GM21367 (cell line): ENCODE measurements around the gene PRDM15.

Experiments
- ATAC-seq: cut with Tn5 transposase; IDR thresholded peaks from one replicate; pipeline ENCODE4 v1.9.1; 2021; ENCODE audit not compliant: unreplicated experiment

The PRDM15 gene

GRCh38 chr21:41886328-41886727 lies 7.2 kb upstream of the PRDM15 start:
- no peak for ATAC-seq

- ATAC-seq, result no peak
Measured at GRCh38 chr21:41885341-41886024, 6.3 kb upstream of the PRDM15 start.

DNA sequence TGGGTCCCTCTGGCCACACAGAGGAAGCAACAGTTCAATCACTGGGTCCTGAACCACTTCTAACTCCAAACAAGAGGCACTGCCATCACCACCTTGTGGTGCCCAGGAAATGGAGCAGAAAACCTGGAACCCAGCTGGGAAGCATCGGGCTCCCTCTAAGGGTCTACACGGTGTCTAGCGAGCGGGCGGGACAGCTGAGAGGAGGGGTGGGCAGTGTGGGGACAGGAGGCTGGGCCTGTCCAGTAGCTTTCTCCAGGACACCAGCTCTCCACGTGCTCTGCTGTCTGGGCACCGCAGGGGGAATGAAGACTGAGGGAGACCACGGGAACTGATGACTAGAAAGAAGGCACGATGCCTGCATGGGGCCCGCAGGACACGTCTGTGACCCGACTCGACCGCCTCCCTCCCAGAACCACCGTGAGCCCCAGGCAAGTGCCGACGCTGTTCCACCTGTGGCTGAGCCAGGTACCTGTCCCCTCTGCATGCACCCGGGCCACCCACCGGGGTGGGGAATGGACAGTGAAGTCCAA lies 5.4 kb upstream of the PRDM15 start:
- no peak for ATAC-seq

DNA sequence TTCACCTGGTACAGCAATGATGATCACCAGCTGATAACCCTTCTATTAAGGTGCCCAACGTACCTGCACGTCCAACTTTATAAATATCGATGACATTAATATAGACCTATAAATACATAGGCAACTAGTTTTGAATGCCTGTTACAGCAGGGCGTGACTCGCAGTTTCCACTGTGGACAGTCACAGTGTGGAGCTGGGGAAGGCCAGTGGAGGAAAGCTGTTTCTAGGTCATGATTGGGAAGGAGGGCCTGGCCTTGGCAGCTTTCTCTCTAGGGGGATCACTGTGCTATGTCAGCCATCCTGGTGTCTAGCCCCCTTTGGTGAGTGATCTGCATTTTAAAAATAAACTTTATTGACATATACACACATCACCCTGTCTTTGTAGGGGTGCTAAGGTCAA lies 4.4 kb upstream of the PRDM15 start:
- ATAC-seq, result no peak

DNA sequence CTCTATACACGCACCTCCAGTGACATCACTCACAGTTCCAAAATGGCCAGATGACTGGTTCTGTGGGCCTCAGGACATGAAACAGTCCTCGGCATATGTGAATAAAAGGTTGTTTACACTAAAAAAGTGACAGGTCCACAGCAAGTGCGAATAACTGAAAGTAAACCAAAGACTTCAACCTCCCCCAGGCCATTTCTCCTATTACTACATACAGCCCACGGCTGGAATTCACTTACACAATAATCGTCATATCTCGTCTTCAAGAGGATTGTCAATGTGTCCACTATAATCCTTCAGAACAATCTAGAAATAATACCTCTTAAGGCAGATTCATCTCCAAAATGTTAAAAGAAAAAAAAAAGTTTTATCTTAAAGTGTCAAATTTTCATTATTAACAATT lies 1.9 kb upstream of the PRDM15 start:
- no peak for ATAC-seq

GRCh38 chr21:41880153-41880552 lies 1.0 kb upstream of the PRDM15 start:
- no peak for ATAC-seq

DNA sequence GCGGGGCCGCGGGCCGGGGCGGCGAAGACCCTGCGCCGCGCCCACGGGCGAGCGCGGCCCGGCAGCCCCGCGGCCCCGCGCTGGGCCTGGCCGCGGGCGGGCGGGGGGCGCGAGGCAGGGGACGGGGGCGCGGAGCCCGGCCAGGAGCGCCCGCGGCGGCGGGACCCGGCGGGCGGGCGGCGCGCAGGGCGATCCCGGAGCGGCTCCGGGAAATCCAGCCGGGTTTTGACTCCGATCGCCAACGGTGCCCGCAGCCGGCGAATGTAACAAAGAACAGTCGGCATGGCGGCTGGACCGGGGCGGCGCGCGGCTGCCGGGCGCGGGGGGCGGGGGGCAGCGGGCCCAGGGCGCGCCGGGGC lies 334 bp downstream of the PRDM15 start:
- ATAC-seq, result peak; percentile 49

DNA sequence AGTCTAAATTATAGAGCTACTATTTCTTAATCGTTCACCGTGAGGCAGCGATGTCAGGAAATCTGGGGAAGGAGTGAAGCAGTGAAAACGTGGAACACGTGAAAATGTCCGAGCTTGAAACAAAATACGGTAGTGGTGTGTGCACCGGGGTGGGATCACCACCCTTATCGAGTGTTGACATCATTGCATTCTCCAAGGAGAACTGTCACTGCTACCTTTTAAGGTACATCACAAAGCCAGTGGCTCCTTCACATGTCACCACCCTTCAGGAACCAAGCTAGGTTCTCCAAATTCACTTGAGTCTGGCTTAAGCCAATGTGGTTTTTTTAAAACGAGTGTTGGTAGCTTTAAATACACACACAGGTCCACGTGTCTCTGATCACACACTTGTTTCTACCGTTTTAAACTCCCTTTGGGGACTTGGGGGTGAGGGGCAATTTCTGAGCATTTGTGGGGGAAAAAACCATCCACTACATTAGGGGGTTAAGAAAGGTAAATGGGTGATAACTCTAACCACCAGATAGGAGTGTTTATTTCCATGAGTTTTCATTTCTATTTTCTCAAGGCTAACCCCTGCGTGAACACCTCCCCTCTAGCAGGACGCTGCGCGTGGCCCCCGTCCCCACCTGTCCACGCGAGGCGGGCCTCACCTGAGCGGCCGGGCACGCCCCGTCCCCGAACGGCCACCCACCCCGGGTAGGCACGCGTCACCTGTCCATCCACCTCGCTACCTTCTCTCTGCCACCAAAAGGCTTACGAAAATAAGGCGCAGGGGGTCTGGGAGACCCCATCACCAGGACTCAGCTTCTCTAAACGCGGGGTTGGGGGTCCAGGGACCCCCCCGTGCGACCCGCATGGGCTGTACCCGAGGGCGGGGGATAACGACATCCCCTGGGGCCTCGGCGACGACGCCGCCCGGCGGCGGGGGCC lies 978 bp downstream of the PRDM15 start:
- no peak for ATAC-seq

- ATAC-seq, result no peak
Measured at GRCh38 chr21:41876928-41877652, 2.1 kb downstream of the PRDM15 start.

DNA sequence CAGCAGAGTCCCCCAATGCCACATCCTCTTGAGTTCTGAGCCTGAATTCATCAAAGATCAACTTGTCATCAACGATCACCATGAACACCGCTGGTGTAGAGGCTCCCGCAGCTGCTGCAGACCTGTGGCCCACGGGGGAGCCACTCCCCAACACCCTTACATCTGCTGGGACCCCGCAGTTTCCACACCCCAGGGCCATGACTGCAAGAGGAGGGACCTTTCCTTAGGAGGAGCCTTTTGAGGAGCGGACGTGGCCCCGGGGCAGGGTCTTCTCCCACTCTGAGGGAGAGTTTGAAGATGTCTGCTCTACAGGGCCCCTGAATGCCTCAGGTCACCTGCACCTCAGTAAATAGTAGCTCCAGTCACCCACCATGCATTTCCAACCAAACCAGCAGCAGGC lies 2.7 kb downstream of the PRDM15 start:
- no peak for ATAC-seq

DNA sequence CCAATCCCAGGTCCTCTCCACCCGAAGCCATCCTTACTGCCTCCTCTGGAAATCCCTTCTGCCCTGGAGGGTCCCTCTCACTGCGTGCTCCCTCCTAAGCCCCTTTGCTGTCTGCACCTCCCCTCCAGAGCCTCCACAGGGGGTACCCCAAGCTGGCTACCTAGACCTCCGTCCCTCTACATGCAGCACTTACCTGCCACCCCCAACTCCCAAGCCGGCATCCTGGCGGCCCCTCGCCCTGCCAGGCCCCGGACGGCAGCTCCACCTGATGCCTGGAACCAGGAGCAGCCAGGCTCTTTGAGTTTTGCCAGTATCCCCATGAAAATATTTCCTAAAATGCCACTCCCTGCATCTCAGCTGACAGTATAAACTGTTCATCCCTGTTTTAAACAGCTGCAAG lies 4.1 kb downstream of the PRDM15 start:
- ATAC-seq, result no peak

GRCh38 chr21:41874611-41875010 lies 4.5 kb downstream of the PRDM15 start:
- no peak for ATAC-seq

DNA sequence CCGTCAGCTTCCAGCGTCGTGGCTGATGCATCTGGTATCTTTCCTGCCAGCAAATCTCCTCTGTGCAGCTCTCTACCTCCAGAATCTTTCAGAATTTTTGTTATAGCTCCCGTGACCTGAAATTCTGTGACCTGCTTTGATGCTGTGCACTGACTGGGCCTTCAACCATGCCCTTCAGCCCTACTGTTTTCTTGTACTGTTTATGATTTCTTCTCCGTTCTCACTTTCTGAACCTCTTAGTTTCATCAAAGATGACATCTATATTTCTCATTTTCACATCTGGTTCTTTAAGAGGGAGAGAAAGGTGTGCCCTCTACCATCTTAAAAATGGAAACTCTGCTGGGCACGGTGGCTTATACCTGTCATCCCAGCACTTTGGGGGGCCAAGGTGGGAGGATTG lies 5.7 kb downstream of the PRDM15 start:
- ATAC-seq, result no peak

GRCh38 chr21:41873005-41873404 lies 6.1 kb downstream of the PRDM15 start:
- ATAC-seq, result no peak

DNA sequence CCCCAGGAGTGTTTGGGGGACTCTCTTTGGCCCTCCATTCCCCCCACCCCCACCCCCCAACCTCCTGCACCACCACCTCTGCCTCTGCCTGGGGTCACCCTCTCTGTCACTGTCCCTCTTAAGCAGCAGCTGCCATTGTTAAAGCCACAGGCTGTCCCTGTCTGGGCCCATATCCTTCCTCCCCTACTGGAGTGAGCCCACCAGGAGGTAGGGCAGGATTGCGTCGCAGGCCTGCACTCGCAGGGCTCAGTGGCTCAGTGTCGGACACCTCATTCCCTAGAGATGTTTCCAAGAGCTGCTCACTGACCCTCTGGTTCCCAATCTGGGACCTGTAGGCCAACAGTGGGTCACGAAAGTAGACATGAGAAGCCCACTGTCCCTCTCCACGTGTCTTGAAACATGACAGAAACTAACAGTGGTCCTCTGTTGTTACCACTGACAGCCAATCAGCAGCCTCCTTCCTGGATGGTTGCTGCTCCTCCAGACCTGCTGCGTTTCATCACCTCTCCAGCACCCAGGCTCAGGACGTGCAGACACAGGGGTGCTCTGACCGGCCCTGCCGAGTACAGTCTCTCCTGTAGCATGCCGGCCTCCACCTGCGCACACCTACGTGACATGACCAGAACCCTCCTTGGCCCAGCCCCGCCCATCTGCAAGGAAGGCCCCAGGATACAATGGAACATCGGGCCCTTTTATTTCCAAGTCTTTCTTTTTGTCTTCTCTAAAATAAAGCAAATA lies 7.7 kb downstream of the PRDM15 start:
- no peak for ATAC-seq

GRCh38 chr21:41869771-41870170 lies 9.4 kb downstream of the PRDM15 start:
- no peak for ATAC-seq

- ATAC-seq, result peak; percentile 36
Measured at GRCh38 chr21:41868062-41868710, 11.0 kb downstream of the PRDM15 start.

DNA sequence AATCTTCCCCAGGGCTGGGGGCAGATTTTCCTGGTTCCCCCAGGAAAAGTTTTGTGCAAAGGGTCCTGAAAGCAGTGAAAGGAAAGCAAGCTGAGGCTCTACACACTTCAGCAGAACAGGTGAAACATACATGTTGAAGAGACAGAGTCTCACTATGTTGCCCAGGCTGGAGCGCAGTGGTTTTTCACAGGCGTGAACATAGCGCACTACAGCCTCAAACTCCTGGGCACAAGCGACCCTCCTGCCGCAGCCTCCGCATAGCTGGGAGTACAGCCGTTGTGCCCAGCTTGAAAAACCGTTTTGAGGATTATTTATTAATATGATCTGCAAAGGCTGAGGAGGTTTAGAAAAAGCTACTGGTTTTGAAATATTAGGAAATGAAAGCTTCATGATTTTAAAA lies 11.8 kb downstream of the PRDM15 start:
- no peak for ATAC-seq

DNA sequence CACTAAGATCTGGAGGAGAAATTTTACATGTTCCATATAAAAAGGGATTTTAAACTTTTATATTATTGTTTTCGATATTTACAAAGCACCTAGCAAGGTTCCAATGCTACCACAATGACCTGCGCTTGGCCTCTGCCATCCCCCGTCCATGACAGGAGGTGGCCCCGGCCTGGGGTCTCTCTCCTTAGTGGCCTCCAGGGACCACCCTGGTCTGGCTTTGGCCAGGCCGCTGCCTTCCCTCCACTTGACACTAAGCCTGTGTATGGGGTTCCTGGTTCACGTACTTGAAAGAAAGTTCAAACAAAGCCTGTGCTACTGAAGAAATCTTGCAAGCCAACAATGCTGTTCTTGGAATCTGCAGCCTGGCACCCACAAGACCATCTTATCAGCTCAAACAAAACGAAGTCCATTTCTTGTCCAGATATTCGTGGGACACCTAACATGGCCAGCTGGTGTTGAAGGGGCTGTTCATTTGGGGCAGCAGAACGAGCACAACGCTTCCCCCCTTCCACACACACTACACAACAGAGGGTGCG lies 12.8 kb downstream of the PRDM15 start:
- no peak for ATAC-seq
